ENCODE results near the gene KIF5A. TPM values are rescaled to one million over a fixed set of nuclear protein-coding genes. Genes with fewer than 3 reads are reported as not detected.
A peak's percentile ranks its signal among the peaks of the same experiment; 100 is the strongest.

The KIF5A gene
- total RNA-seq, 1 donor, result 0.36 TPM

DNA sequence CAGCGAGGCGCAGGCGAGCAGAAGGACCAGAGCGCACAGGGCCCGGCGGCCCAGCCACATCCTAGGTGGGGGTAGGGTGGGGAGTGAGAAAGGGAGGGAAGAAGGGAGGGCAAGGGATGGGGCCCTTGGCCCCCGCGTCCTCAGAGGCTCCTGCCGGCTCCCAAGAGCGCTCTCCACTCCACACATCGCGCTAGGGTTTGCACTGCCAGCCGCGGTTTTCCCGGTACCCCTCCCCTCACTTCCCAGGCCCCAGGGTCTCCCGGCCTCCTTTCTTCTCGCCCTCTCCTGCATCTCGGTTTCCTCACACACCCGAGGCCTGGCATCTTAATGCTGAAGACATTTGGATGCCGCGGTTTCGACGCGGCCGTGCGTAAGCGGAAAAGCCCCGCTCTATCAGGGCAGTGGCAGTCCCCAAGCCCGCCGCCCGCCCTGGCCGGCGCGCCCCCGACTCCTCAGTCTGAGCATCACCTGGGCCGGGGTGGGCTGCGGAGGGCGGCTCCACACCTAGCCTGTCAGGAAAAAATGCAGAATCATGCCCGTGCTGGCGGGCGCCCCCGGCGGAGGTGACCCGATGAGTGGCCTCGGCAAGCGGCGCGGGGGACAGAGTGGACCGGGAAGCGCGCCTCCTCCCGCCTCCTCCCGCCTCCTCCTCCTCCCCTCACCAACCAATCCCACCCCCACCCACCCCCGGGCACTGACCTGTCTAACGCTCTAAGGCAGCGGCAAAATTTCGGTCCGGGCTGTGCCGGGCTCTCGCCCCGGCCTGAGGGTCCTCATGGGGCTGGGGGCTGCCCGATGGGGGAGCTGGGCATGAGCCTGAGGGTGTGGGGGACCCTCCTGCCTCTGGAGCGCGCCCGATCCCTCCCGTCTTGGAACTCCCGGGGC, 82.5 kb downstream of the KIF5A start:
- H3K4me1 ChIP-seq (ENCODE audit: insufficient read depth, low read length), result no peaks in the 10 kb centered on the region
- H2AFZ ChIP-seq (ENCODE audit: low read length), result peak overlapping the region; percentile 62
- TF ChIP-seq, protein P1, sequence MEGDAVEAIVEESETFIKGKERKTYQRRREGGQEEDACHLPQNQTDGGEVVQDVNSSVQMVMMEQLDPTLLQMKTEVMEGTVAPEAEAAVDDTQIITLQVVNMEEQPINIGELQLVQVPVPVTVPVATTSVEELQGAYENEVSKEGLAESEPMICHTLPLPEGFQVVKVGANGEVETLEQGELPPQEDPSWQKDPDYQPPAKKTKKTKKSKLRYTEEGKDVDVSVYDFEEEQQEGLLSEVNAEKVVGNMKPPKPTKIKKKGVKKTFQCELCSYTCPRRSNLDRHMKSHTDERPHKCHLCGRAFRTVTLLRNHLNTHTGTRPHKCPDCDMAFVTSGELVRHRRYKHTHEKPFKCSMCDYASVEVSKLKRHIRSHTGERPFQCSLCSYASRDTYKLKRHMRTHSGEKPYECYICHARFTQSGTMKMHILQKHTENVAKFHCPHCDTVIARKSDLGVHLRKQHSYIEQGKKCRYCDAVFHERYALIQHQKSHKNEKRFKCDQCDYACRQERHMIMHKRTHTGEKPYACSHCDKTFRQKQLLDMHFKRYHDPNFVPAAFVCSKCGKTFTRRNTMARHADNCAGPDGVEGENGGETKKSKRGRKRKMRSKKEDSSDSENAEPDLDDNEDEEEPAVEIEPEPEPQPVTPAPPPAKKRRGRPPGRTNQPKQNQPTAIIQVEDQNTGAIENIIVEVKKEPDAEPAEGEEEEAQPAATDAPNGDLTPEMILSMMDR (IDR thresholded peaks at IDR 0.05; ENCODE audit: extremely low read depth, low read depth, low read length), result no peak
- peak; percentile 73 for DNase-seq (ENCODE audit: insufficient read length, low spot score, missing footprints)
- H3K9me3 ChIP-seq (ENCODE audit: low read depth, low read length), result no peaks in the 10 kb centered on the region
- peak overlapping the region; percentile 65 for H3K4me3 ChIP-seq (ENCODE audit: insufficient read depth, low read length)
- H3K4me2 ChIP-seq (ENCODE audit: insufficient read depth, low read length), result peak overlapping the region; percentile 78
- no peak overlapping the region for H3K27ac ChIP-seq (ENCODE audit: low read depth, low read length)
- H3K36me3 ChIP-seq (ENCODE audit: insufficient read depth, low read length), result no peaks in the 10 kb centered on the region
- peaks cover 37% of the 10 kb centered on the region for H3K27me3 ChIP-seq (ENCODE audit: insufficient read depth, low read length)
- no peaks in the 10 kb centered on the region for H3K79me2 ChIP-seq (ENCODE audit: insufficient read depth, low read length)
- H4K20me1 ChIP-seq (ENCODE audit: insufficient read depth, low read length), result no peaks in the 10 kb centered on the region

DNA sequence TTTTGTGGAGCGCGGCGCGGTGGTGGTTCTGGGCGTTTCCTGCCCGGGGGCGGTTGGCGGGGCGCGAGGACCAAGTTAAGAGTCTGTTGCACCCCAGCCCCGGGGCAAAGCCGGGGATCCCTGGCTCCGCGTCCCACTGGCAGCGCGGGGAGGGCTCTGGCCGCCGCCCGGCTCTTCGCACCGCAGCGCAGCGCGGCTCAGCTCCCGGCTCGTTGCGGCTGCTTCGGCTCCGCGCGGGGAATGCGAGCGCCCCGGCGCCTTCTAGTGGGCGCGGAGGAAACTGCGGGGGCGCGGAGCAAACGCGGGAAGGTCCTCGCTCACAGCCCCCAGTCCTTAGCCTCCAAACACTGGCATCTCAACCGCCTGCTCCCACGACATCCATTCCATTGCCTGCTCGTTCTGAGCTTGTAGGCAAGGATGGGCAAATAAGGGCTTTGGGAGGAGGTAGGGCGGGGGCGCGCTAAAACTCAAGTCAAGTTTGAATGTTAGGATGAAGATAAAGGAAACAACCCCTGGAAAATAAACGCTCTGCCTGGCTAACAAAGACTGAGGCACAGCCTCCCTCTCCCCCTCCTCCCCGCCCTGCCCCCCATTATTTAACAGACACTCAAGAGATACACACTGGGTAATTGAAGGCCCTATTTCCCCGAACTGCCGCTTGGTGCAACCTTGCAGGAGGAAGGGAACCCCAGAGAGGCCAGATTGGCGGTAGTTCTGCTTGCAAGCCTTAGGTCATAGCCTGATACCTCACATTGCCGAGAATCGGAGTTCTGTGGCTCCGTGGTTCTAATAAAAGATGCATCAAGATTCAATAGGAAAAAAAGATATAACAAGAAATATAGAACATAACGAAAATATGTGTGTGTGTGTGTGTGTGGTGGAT, 83.4 kb downstream of the KIF5A start, which contains the start of gene B4GALNT1:
Gene B4GALNT1, minus strand, starts transcription at position 244 of the 883 bp plus-strand sequence. CDS start 1,069 bp downstream, outside the sequence.
- H3K79me2 ChIP-seq (ENCODE audit: insufficient read depth, low read length), result no peaks in the 10 kb centered on the region
- TF ChIP-seq, protein P1 (IDR thresholded peaks at IDR 0.05; ENCODE audit: extremely low read depth, low read depth, low read length), result peak; percentile 63
- H3K27me3 ChIP-seq (ENCODE audit: insufficient read depth, low read length), result peaks cover 33% of the 10 kb centered on the region
- H3K4me3 ChIP-seq (ENCODE audit: insufficient read depth, low read length), result peak within 1 kb of the TSS; percentile 65
- no peak within 1 kb of the TSS for H3K27ac ChIP-seq (ENCODE audit: low read depth, low read length)
- H4K20me1 ChIP-seq (ENCODE audit: insufficient read depth, low read length), result no peaks in the 10 kb centered on the region
- peak within 1 kb of the TSS; percentile 78 for H3K4me2 ChIP-seq (ENCODE audit: insufficient read depth, low read length)
- DNase-seq (ENCODE audit: insufficient read length, low spot score, missing footprints), result peak; percentile 95
- H3K4me1 ChIP-seq (ENCODE audit: insufficient read depth, low read length), result no peaks in the 10 kb centered on the region
- H3K9me3 ChIP-seq (ENCODE audit: low read depth, low read length), result no peaks in the 10 kb centered on the region
- H3K36me3 ChIP-seq (ENCODE audit: insufficient read depth, low read length), result no peaks in the 10 kb centered on the region
- H2AFZ ChIP-seq (ENCODE audit: low read length), result peak within 1 kb of the TSS; percentile 62

Small RNAs within 50 kb of the gene (small RNA-seq; reads per million reads assigned to genes)
- not detected for gene MIR616

Other genes starting within 250 kb of the KIF5A start
- gene R3HDM2, start 119.0 kb upstream of the KIF5A start, total RNA-seq, result 23.2 and 25.0 TPM in 2 replicates
- not detected in 2 replicates for gene INHBC, start 115.3 kb upstream of the KIF5A start, total RNA-seq
- gene INHBE, start 94.7 kb upstream of the KIF5A start, total RNA-seq, result 0.88 and 3.3 TPM in 2 replicates
- 0.29 and 0.36 TPM in 2 replicates for gene GLI1, start 90.3 kb upstream of the KIF5A start, total RNA-seq
- gene ARHGAP9, start 70.2 kb upstream of the KIF5A start, total RNA-seq, result 0.29 and 0.36 TPM in 2 replicates
- 171 and 187 TPM in 2 replicates for gene MARS1, start 62.0 kb upstream of the KIF5A start, total RNA-seq
- gene DDIT3, start 29.5 kb upstream of the KIF5A start, total RNA-seq, result 118 and 136 TPM in 2 replicates
- 5.0 and 5.8 TPM in 2 replicates for gene MBD6, start 27.2 kb upstream of the KIF5A start, total RNA-seq
- 123 and 129 TPM in 2 replicates for gene DCTN2, start 2.9 kb upstream of the KIF5A start, total RNA-seq
- 32.4 and 36.6 TPM in 2 replicates for gene PIP4K2C, start 41.1 kb downstream of the KIF5A start, total RNA-seq
- 17.1 and 21.4 TPM in 2 replicates for gene DTX3, start 54.8 kb downstream of the KIF5A start, total RNA-seq
- gene ARHGEF25, start 61.4 kb downstream of the KIF5A start, total RNA-seq, result 20.6 and 23.9 TPM in 2 replicates
- gene B4GALNT1, start 83.2 kb downstream of the KIF5A start, total RNA-seq, result 1.1 and 2.9 TPM in 2 replicates
- gene OS9, start 144.1 kb downstream of the KIF5A start, total RNA-seq, result 152 and 211 TPM in 2 replicates
- 0.29 and 0.72 TPM in 2 replicates for gene AGAP2, start 188.7 kb downstream of the KIF5A start, total RNA-seq
- 37.4 and 41.6 TPM in 2 replicates for gene TSPAN31, start 195.0 kb downstream of the KIF5A start, total RNA-seq
- 275 and 293 TPM in 2 replicates for gene CDK4, start 202.3 kb downstream of the KIF5A start, total RNA-seq
- 0.59 and 0.72 TPM in 2 replicates for gene MARCHF9, start 205.1 kb downstream of the KIF5A start, total RNA-seq
- 0.29 and 0.36 TPM in 2 replicates for gene CYP27B1, start 217.0 kb downstream of the KIF5A start, total RNA-seq
- gene METTL1, start 222.1 kb downstream of the KIF5A start, total RNA-seq, result 2.9 TPM in 2 replicates
- 8.3 and 8.8 TPM in 2 replicates for gene EEF1AKMT3, start 222.6 kb downstream of the KIF5A start, total RNA-seq
- gene TSFM, start 232.7 kb downstream of the KIF5A start, total RNA-seq, result 18.1 and 18.3 TPM in 2 replicates